GM12878 (cell line): Measurements from ENCODE around the gene COL9A2. TPM values are rescaled to one million over a fixed set of nuclear protein-coding genes. Genes with fewer than 3 reads are reported as not detected.

ENCODE experiments used
- ATF3 ChIP-seq: IDR thresholded peaks from 2 replicates; pipeline ENCODE4 v1.6.1; 2011; ENCODE audit warnings: low read depth, mild to moderate bottlenecking, low read length, moderate library complexity, borderline replicate concordance; ENCODE audit errors: extremely low read depth
- EP300 ChIP-seq, 2 experiments: fragments of 150-350 bp in 1 of 2; IDR thresholded peaks; 2 replicates each; pipeline ENCODE4 v1.6.1; 2011 to 2012; ENCODE audit warnings: low read depth in 2 of 2, low read length in 2 of 2, borderline replicate concordance in 1 of 2, improper control_type of control experiment in 1 of 2, inconsistent platforms in 1 of 2; ENCODE audit not compliant: control insufficient read depth in 1 of 2
- ETV6 ChIP-seq, 2 experiments: fragments of 450-650 bp in 1 of 2; IDR thresholded peaks in 1 of 2; conservative IDR thresholded peaks in 1 of 2; 2 replicates each; pipeline ENCODE4 v1.6.1; 2014; ENCODE audit warnings: antibody characterized with exemption in 1 of 2, borderline replicate concordance in 1 of 2, low read depth in 1 of 2, mild to moderate bottlenecking in 1 of 2, moderate library complexity in 1 of 2
- IRF5 ChIP-seq: fragments of 450-650 bp; IDR thresholded peaks from 2 replicates; pipeline ENCODE4 v1.6.1; 2017; ENCODE audit warnings: borderline replicate concordance
- LARP7 ChIP-seq: fragments of 450-650 bp; IDR thresholded peaks from 2 replicates; pipeline ENCODE4 v1.6.1; 2017; ENCODE audit warnings: mild to moderate bottlenecking
- MTA2 ChIP-seq: fragments of 450-650 bp; IDR thresholded peaks from 2 replicates; pipeline ENCODE4 v1.6.1; 2016; ENCODE audit warnings: low read depth, mild to moderate bottlenecking, moderate library complexity
- NFIC ChIP-seq: IDR thresholded peaks from 2 replicates; pipeline ENCODE4 v1.6.1; 2012; ENCODE audit warnings: low read depth, mild to moderate bottlenecking, inconsistent platforms, low read length, moderate library complexity
- NR2C1 ChIP-seq: fragments of 450-650 bp; IDR thresholded peaks from 2 replicates; pipeline ENCODE4 v1.6.1; 2017; ENCODE audit warnings: antibody characterized with exemption, mild to moderate bottlenecking, moderate library complexity
- PAX5 ChIP-seq: IDR thresholded peaks from 2 replicates; pipeline ENCODE4 v1.6.1; 2011; ENCODE audit warnings: low read depth, low read length, borderline replicate concordance
- PAX8 ChIP-seq: fragments of 450-650 bp; IDR thresholded peaks from 2 replicates; pipeline ENCODE4 v1.6.1; 2017; ENCODE audit warnings: mild to moderate bottlenecking, moderate library complexity
- POLR2AphosphoS2 ChIP-seq: IDR thresholded peaks from 2 replicates; pipeline ENCODE4 v1.6.1; 2011; ENCODE audit warnings: low read depth, mild to moderate bottlenecking, low read length, improper control_type of control experiment, moderate library complexity
- POU2F2 ChIP-seq: IDR thresholded peaks from 3 replicates; pipeline ENCODE4 v1.6.1; 2011; ENCODE audit warnings: low read depth, mild to moderate bottlenecking, low read length, borderline replicate concordance
- RELA ChIP-seq: fragments of 450-650 bp; IDR thresholded peaks from 2 replicates; pipeline ENCODE4 v1.8.0; 2014; ENCODE audit warnings: borderline replicate concordance; ENCODE audit not compliant: partially characterized antibody
- SREBF2 ChIP-seq: IDR thresholded peaks from 2 replicates; pipeline ENCODE4 v1.6.1; 2012; ENCODE audit warnings: mild to moderate bottlenecking, low read length
- STAT3 ChIP-seq: IDR thresholded peaks from 2 replicates; pipeline ENCODE4 v1.6.1; 2011; ENCODE audit warnings: low read depth, low read length, improper control_type of control experiment
- USF2 ChIP-seq: IDR thresholded peaks from 2 replicates; pipeline ENCODE4 v1.6.1; 2011; ENCODE audit warnings: low read depth, low read length, improper control_type of control experiment, borderline replicate concordance
- WRNIP1 ChIP-seq: IDR thresholded peaks from 2 replicates; pipeline ENCODE4 v1.6.1; 2011; ENCODE audit warnings: low read depth, low read length, improper control_type of control experiment, borderline replicate concordance
- ZBTB11 ChIP-seq: fragments of 450-650 bp; formaldehyde crosslinking; IDR thresholded peaks from 2 replicates; pipeline ENCODE4 v1.5.0; 2022; ENCODE audit warnings: mild to moderate bottlenecking, missing genetic modification characterization
- polyA plus RNA-seq, 11 experiments: library from polyadenylated mRNA; depleted of rRNA in 4 of 11; unstranded in 6 of 11; stranded (reverse) in 5 of 11; fragments of >200 nt; fragmentation: Nextera tagmentation in 4 of 11; fragmentation: Illumina TruSeq in 1 of 11; extraction: Ambion mirVana in 4 of 11; extraction: Trizol in 1 of 11; gene quantifications; 1 replicate in 1 of 11; 2 replicates in 10 of 11; pipeline versions ENCODE4 v1.2.1 to v1.2.3, GENCODE V29; 2011 to 2016; ENCODE audit warnings: inconsistent platforms in 2 of 11, missing spikeins in 2 of 11, low read depth in 1 of 11
- total RNA-seq, 4 experiments: library from RNA; depleted of rRNA in 3 of 4; stranded (reverse); fragments of >200 nt in 3 of 4; fragmentation: Illumina TruSeq in 1 of 4; extraction: Trizol in 1 of 4; gene quantifications; 2 replicates each; pipeline versions ENCODE4 v1.2.1 to v1.2.3, GENCODE V29; 2013 to 2021
- TF ChIP-seq, protein P1 (sequence below): fragments of 450-650 bp; IDR thresholded peaks from 2 replicates; pipeline ENCODE4 v1.6.1; 2017; ENCODE audit warnings: antibody characterized with exemption, mild to moderate bottlenecking, moderate library complexity

COL9A2 gene
- total and polyA plus RNA-seq, 10 of the 15 experiments (the other 5 are each of a cell fraction or from before 2014, with no cell fraction given), result 3.1 to 63.3 (median 22.4) TPM

DNA sequence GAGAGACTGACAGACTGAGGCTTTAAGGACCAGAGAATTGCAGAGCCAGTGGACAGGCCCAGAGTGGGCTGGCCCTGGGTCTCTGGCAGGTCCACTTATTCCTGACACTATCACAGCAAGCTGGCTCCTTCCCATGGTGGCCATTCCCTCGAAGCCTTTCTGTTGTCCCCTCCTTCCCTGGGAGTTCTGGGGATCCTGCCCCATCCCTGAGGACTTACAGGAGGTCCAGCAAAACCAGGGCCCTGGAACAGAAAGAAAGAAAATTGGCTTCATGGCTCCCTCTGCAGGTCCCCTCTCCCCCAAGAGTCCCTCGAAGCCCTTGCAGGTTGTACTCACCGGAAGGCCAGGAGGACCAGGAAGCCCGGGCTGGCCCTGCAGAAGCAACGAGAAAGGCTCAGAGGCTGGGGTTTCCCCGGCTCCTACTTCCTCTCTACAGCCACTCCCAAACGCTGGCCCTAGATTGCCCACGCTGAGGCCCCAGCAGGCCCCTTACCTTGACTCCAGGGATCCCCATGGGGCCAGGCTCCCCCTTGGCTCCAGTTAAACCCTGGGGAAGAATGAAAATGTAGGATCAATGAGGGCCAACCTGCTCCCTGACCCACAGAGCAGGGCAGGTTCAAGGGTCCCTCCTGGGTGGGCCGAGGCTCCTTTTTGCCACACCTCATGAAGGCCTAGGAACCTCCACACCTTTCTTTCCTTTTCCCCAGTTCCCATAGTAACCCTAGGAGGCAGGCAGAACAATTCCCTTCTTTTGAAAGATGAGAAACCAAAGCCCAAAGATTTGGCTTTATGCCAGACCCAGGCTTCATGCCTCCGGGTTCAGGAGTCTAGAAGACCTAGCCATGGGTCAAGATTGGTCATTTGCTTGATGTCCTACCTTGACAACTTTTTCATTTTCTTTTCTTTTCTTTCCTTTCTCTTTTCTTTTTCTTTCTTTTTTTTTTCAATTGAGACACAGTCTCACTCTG is 4.6 kb downstream of the COL9A2 start (continued):
- no peak for TF ChIP-seq SREBF2
- TF ChIP-seq POU2F2, result 0 out of 3 replicates have a peak, but pooled peaks have one; percentile 22
- TF ChIP-seq NR2C1, result no peak
- no peak for TF ChIP-seq IRF5
- TF ChIP-seq LARP7, result no peak
- TF ChIP-seq WRNIP1, result no peak
- peak; percentile 54; the same call in 1 of the 2 replicates for TF ChIP-seq NFIC
- no peak for TF ChIP-seq STAT3
- TF ChIP-seq RELA, result peak; percentile 57
- peak; percentile 12; the same call in 1 of the 2 replicates for TF ChIP-seq MTA2
- no peak for TF ChIP-seq USF2
- no peak for TF ChIP-seq ZBTB11 (CRISPR knock-in tag)
- TF ChIP-seq ETV6 (conservative IDR thresholded peaks at IDR 0.05 in 1 of 2, IDR thresholded peaks at IDR 0.05 in 1 of 2; ENCODE audit: borderline replicate concordance in 1 of 2, low read depth in 1 of 2), result no peak; a peak in 1 of 4 replicates
- TF ChIP-seq, protein P1, sequence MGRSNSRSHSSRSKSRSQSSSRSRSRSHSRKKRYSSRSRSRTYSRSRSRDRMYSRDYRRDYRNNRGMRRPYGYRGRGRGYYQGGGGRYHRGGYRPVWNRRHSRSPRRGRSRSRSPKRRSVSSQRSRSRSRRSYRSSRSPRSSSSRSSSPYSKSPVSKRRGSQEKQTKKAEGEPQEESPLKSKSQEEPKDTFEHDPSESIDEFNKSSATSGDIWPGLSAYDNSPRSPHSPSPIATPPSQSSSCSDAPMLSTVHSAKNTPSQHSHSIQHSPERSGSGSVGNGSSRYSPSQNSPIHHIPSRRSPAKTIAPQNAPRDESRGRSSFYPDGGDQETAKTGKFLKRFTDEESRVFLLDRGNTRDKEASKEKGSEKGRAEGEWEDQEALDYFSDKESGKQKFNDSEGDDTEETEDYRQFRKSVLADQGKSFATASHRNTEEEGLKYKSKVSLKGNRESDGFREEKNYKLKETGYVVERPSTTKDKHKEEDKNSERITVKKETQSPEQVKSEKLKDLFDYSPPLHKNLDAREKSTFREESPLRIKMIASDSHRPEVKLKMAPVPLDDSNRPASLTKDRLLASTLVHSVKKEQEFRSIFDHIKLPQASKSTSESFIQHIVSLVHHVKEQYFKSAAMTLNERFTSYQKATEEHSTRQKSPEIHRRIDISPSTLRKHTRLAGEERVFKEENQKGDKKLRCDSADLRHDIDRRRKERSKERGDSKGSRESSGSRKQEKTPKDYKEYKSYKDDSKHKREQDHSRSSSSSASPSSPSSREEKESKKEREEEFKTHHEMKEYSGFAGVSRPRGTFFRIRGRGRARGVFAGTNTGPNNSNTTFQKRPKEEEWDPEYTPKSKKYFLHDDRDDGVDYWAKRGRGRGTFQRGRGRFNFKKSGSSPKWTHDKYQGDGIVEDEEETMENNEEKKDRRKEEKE, result no peak
- TF ChIP-seq PAX8, result no peak
- no peak for TF ChIP-seq EP300 (IDR thresholded peaks at IDR 0.05; ENCODE audit: borderline replicate concordance in 1 of 2, control insufficient read depth in 1 of 2, low read depth in 2 of 2, low read length in 2 of 2)
- no peak for TF ChIP-seq POLR2AphosphoS2
- no peak for TF ChIP-seq ATF3
- TF ChIP-seq PAX5, result no peak
